ENCODE results near the gene ST8SIA1. TPM values are rescaled to one million over a fixed set of nuclear protein-coding genes. Genes with fewer than 3 reads are reported as not detected.

ST8SIA1 gene
- total RNA-seq, 2 donors from 2014 or later = 6.4 to 6.9 TPM

- H3K4me3 ChIP-seq = no peak overlapping the region
- no peaks in the 10 kb centered on the region for H3K36me3 ChIP-seq
- no peaks in the 10 kb centered on the region for H3K9me3 ChIP-seq
- no peak for TF ChIP-seq CTCF (IDR thresholded peaks at IDR 0.05)
- DNase-seq (ENCODE audit: low spot score) = no peak
- H3K27ac ChIP-seq = no peak overlapping the region
- no peak for ATAC-seq (ENCODE audit: insufficient number of reproducible peaks, low FRiP score, low read depth)
- peaks cover 5 to 8% of the 10 kb centered on the region in 2 donors for H3K4me1 ChIP-seq (ENCODE audit: control insufficient read depth in 1 of 2, low read depth in 2 of 2)
- no peaks in the 10 kb centered on the region for H3K27me3 ChIP-seq (replicated peaks; ENCODE audit: insufficient read depth)
Measured at GRCh38 chr12:22215467-22216253, 118.8 kb downstream of the ST8SIA1 start.

- TF ChIP-seq CTCF (IDR thresholded peaks at IDR 0.05) = no peak
- no peaks in the 10 kb centered on the region for H3K36me3 ChIP-seq
- no peaks in the 10 kb centered on the region for H3K9me3 ChIP-seq
- no peak overlapping the region for H3K27ac ChIP-seq
- no peaks in the 10 kb centered on the region for H3K27me3 ChIP-seq (replicated peaks; ENCODE audit: insufficient read depth)
- DNase-seq (ENCODE audit: low spot score) = no peak
- no peak overlapping the region for H3K4me3 ChIP-seq
- H3K4me1 ChIP-seq (ENCODE audit: control insufficient read depth in 1 of 2, low read depth in 2 of 2) = peaks cover 5 to 8% of the 10 kb centered on the region in 2 donors
- ATAC-seq (ENCODE audit: insufficient number of reproducible peaks, low FRiP score, low read depth) = no peak
Measured at GRCh38 chr12:22211128-22211527, 123.4 kb downstream of the ST8SIA1 start.

DNA sequence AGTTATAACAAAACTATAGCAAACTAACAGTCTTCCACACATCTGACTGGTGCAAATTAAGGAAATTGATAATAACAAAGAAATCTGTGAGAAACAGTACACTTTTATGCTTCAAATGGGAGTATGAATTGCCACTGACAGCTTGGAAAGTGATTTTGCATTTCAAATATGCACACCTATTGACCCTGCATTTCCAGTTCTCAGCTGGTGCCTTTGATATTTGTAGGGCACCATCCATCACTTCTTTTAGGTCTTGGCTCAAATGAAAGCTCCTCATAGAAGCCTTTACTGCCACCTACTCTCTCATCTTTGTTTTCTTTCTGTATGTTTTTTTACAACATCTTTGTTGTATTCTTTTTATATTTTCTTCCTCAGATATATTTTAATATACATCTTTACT is 125.1 kb downstream of the ST8SIA1 start:
- DNase-seq (ENCODE audit: low spot score) (no peak), ATAC-seq (ENCODE audit: insufficient number of reproducible peaks, low FRiP score, low read depth) (no peak)
- Histone ChIP-seq H3K27me3 (replicated peaks; ENCODE audit: insufficient read depth) (no peaks in the 10 kb centered on the region), H3K9me3 (no peaks in the 10 kb centered on the region), H3K36me3 (no peaks in the 10 kb centered on the region), H3K27ac (no peak overlapping the region), H3K4me3 (no peak overlapping the region), H3K4me1 (ENCODE audit: control insufficient read depth in 1 of 2, low read depth in 2 of 2) (peaks cover 4 to 7% of the 10 kb centered on the region in 2 donors)
- no peak for TF ChIP-seq CTCF (IDR thresholded peaks at IDR 0.05)

GRCh38 chr12:22206111-22206728 is 128.3 kb downstream of the ST8SIA1 start:
- no peaks in the 10 kb centered on the region for H3K27me3 ChIP-seq (replicated peaks; ENCODE audit: insufficient read depth)
- no peak overlapping the region for H3K27ac ChIP-seq
- TF ChIP-seq CTCF (IDR thresholded peaks at IDR 0.05) = no peak
- ATAC-seq (ENCODE audit: insufficient number of reproducible peaks, low FRiP score, low read depth) = no peak
- no peaks in the 10 kb centered on the region for H3K4me1 ChIP-seq (ENCODE audit: control insufficient read depth in 1 of 2, low read depth in 2 of 2)
- H3K36me3 ChIP-seq = no peaks in the 10 kb centered on the region
- H3K9me3 ChIP-seq = no peaks in the 10 kb centered on the region
- no peak overlapping the region for H3K4me3 ChIP-seq
- DNase-seq (ENCODE audit: low spot score) = no peak

GRCh38 chr12:22204391-22204790 is 130.1 kb downstream of the ST8SIA1 start:
- Histone ChIP-seq H3K36me3 (no peaks in the 10 kb centered on the region), H3K27me3 (replicated peaks; ENCODE audit: insufficient read depth) (no peaks in the 10 kb centered on the region), H3K4me3 (no peak overlapping the region), H3K9me3 (no peaks in the 10 kb centered on the region), H3K4me1 (ENCODE audit: control insufficient read depth in 1 of 2, low read depth in 2 of 2) (no peaks in the 10 kb centered on the region), H3K27ac (no peak overlapping the region)
- ATAC-seq (ENCODE audit: insufficient number of reproducible peaks, low FRiP score, low read depth) (no peak), DNase-seq (ENCODE audit: low spot score) (no peak)
- TF ChIP-seq CTCF (IDR thresholded peaks at IDR 0.05) = no peak
